Measurements from ENCODE around the gene RAD9B. TPM values are rescaled to one million over a fixed set of nuclear protein-coding genes. Genes with fewer than 3 reads are reported as not detected.

The RAD9B gene
- total and polyA plus RNA-seq, 9 of the 15 experiments (the other 6 are each of a cell fraction or from before 2014, with no cell fraction given) = 0.05 to 0.83 (median 0.32) TPM

- H3K9ac ChIP-seq (ENCODE audit: insufficient read depth in 1 of 2, low read depth in 2 of 2, low read length in 2 of 2) = peak overlapping the region; percentile 89 to 95
- peak overlapping the region; percentile 94 for H3K4me2 ChIP-seq (ENCODE audit: insufficient read depth, low read length)
- peaks cover 25 to 30% of the 10 kb centered on the region in 2 experiments; a peak in 4 of 5 replicates for H3K4me1 ChIP-seq (replicated peaks in 1 of 2; ENCODE audit: control insufficient read depth in 2 of 2, insufficient read depth in 2 of 2, low read length in 2 of 2)
- peak overlapping the region; percentile 79 for H3K27ac ChIP-seq (ENCODE audit: extremely low read depth, low read depth, low read length)
- peak overlapping the region; percentile 97 for H2AFZ ChIP-seq (ENCODE audit: low read depth, low read length)
- BruUV-seq (replicated peaks) = TSS peak; percentile 89
- DNase-seq (ENCODE audit: extremely low read depth in 1 of 4, low spot score in 3 of 4) = no peak
- no peaks in the 10 kb centered on the region for H3K27me3 ChIP-seq (ENCODE audit: control insufficient read depth in 2 of 2, insufficient read depth in 2 of 2, low read length in 2 of 2)
- ATAC-seq = no peak
- peaks cover 31% of the 10 kb centered on the region; the same call in 2 of the 3 replicates for H3K36me3 ChIP-seq (ENCODE audit: control insufficient read depth, insufficient read depth, low read length)
- intact Hi-C loops (cut with micrococcal nuclease) = loop anchor here (2.0 kb wide), 1 partner anchor 17 kb away; the partner anchor contains the start of gene ARPC3
- H3K4me3 ChIP-seq = peak overlapping the region; percentile 59
- ChIA-PET POLR2A (interaction anchor here (0.6 to 3.1 kb wide), 17 partner anchors 9 to 420 kb away, joined by 3 to 22 read pairs (median 4); partner anchors contain the start of genes ARPC3, RAD9B, TCTN1 and VPS29), CTCF (ENCODE audit: low intra/inter-chr PET ratio) (interaction anchor here (1.7 to 3.0 kb wide), 2 partner anchors 132 to 134 kb away, joined by 5 to 15 read pairs; no protein-coding TSS in a partner anchor)
- H4K20me1 ChIP-seq (replicated peaks; ENCODE audit: control insufficient read depth, insufficient read depth, low read length) = no peaks in the 10 kb centered on the region; the same call in 1 of the 2 replicates
- no peaks in the 10 kb centered on the region for H3K9me1 ChIP-seq (ENCODE audit: control insufficient read depth, insufficient read depth, low read length)
- WGBS (ENCODE audit: insufficient coverage, low coverage, missing lambda C conversion rate) = 0% methylated on average over 15 of the region's 15 CpGs
- in situ Hi-C loops (cut with MboI) = loop anchor here (5.0 kb wide), 1 partner anchor 139 kb away; no protein-coding TSS in a partner anchor
- no peak for FAIRE-seq
- no peaks in the 10 kb centered on the region for H3K9me3 ChIP-seq (replicated peaks; ENCODE audit: control insufficient read depth, insufficient read depth, low read depth, low read length)
- peaks cover 61% of the 10 kb centered on the region for H3K79me2 ChIP-seq (ENCODE audit: control insufficient read depth, insufficient read depth, low read length)
- TF ChIP-seq ZNF696 (CRISPR knock-in tag; conservative IDR thresholded peaks at IDR 0.05) = no peak
- TF ChIP-seq CTCF (IDR thresholded peaks at IDR 0.05 in 2 of 3, conservative IDR thresholded peaks at IDR 0.05 in 1 of 3; ENCODE audit: insufficient read depth in 2 of 3, low read depth in 1 of 3, low read length in 3 of 3) = no peak
- TF ChIP-seq POLR3G (IDR thresholded peaks at IDR 0.05; ENCODE audit: extremely low read depth, insufficient read length, insufficient replicate concordance) = no peak
- TF ChIP-seq ZNF274 (IDR thresholded peaks at IDR 0.05; ENCODE audit: borderline replicate concordance, low read depth, low read length) = no peak
- TF ChIP-seq BACH1 (tag; IDR thresholded peaks at IDR 0.05) = no peak
- TF ChIP-seq RFX1 (IDR thresholded peaks at IDR 0.05) = no peak
- no peak for TF ChIP-seq RBM22 (IDR thresholded peaks at IDR 0.05; ENCODE audit: low read depth, low read length, poor library complexity, severe bottlenecking)
- TF ChIP-seq HOXB6 (CRISPR knock-in tag; IDR thresholded peaks at IDR 0.05; ENCODE audit: borderline replicate concordance) = no peak
- TF ChIP-seq NR2C1 (IDR thresholded peaks at IDR 0.05) = no peak
- TF ChIP-seq NR2C1 (tag; IDR thresholded peaks at IDR 0.05) = no peak
- TF ChIP-seq PKNOX1 (IDR thresholded peaks at IDR 0.05) = no peak
- TF ChIP-seq DLX4 (CRISPR knock-in tag; IDR thresholded peaks at IDR 0.05) = no peak
- TF ChIP-seq MBD2 (IDR thresholded peaks at IDR 0.05; ENCODE audit: borderline replicate concordance, low read depth) = no peak
- peak; percentile 26; the same call in 1 of the 2 replicates for TF ChIP-seq TAF7 (tag; IDR thresholded peaks at IDR 0.05)
- no peak for TF ChIP-seq NR3C1 (CRISPR knock-in tag; IDR thresholded peaks at IDR 0.05)
- no peak for TF ChIP-seq USF2 (CRISPR knock-in tag; IDR thresholded peaks at IDR 0.05)
- no peak for TF ChIP-seq BCL6 (CRISPR knock-in tag; IDR thresholded peaks at IDR 0.05)
- TF ChIP-seq ETS1 (conservative IDR thresholded peaks at IDR 0.05; ENCODE audit: control insufficient read depth, low read depth, low read length) = peak; percentile 28; the same call in 1 of the 2 replicates
- no peak for TF ChIP-seq FOS (IDR thresholded peaks at IDR 0.05; ENCODE audit: extremely low read depth, insufficient read length)
Measured at GRCh38 chr12:110467847-110468213, 34.3 kb upstream of the RAD9B start.

Data from K562 (cell line).